IPS-NIHi7 (cell line): ENCODE data around the gene SERPINB12.

ENCODE experiments used
- DNase-seq: peaks from one replicate; pipeline ENCODE4 v3.0.0; 2012; ENCODE audit warnings: mixed read lengths; ENCODE audit errors: extremely low spot score

Gene SERPINB12

DNA sequence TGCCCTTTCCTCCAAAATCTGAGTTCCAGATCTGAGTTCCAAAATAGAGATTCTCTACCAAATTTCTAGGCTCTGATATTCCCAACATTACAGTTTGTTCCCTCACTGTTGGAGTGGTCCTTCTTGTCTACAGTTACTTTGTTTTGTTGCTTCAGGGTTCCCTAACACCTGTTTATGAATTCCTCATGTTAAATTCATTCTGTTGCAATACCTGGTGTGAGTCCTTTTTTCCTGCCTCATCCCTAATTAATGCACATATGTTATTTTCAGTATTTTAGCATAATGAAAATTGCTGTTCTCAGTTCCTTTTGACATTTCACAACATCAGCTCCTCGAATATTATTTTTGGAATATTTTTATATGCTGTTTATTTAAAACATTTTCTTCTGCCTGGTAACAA lies 61.2 kb downstream of the SERPINB12 start:
- no peak for DNase-seq

DNA sequence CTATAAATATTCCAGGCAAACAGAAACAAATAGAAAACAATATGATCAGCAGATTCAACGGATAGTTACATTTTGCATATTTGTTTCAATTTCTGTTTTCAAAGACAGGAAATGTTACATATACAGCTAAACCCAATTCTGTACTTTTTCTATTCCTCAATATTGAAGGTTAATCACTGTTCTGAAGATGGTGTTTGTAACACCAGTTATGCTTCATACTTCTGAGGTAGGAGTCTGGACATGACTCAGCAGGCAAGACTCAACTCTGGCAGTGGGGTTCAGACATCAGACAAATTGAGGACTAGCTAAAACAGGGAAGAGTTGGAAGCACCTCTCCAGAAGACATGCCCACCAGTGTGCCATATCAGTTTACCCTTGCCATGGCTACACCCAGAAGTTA lies 61.6 kb downstream of the SERPINB12 start:
- DNase-seq, result no peak

DNA sequence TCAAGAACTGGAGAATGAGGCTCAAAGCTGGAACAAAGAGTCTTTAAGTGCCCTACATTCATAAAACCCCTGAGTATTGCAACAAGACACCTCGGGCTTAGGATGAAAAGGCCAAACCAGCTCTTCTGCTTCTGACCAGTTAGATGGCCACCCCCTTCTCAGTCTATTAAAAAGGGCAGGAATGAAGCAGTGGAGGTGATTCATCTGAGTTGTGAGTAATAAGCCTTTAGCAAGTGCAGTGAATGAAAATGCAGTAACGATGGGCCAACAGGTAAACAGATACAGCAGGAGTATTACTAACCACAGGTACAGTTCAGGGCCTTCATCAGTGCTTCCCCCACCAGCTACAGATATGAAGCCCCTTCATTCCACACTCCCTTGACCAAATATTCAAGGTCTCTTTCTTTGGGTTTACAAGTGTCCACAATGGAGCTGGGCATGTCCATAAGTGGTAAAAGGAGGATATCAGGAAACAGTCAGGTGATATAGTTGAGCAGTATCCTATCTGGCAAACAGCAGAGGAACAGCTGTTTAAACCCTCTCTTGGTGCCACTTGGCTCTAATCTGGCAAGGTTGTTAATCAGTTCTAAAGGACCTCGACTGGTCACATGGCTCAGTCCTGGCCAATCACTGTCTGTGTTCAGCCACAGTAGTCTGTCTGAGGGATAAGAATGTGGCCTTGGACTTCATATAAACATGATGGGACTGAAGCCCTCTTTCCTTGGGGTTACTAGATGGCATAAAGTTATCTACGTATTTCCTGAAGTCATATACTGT lies 62.8 kb downstream of the SERPINB12 start:
- DNase-seq, result no peak

DNA sequence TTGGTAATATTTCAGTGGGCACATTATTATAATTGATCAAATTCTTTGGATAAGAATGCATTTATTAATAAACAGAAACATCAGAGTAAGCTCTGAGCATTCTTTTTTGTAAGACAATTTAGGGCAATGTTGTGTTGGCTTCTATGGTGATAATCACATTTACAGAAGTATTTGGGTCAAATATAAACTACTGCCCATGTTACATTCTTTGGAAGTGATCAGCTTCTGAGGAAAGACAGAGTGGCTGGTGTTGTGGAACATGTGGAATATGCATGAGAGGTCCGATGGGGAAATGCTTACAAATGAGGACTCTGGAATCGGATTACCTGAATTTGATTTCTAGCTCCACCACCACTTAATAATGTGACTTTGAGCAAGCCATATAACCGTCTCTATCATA lies 64.4 kb downstream of the SERPINB12 start:
- DNase-seq, result no peak

DNA sequence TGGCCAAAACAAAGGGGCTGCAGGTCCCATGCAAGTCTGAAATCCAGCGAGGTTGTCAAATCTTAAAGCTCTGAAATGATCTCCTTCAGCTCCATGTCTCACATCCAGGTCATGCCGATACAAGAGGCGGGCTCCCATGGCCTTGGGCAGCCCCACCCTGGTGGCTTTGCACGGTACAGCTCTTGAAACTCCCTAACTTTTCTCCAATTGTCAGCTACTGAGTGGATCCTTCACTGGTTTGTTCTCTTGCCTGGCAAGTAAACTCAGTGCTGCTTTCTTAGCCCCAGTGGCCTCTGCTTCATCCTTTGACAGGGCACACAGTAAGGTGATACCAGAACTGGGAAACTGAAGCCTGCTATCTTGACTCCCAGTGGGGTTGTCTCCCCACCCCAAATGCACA lies 71.3 kb downstream of the SERPINB12 start:
- DNase-seq, result no peak

DNA sequence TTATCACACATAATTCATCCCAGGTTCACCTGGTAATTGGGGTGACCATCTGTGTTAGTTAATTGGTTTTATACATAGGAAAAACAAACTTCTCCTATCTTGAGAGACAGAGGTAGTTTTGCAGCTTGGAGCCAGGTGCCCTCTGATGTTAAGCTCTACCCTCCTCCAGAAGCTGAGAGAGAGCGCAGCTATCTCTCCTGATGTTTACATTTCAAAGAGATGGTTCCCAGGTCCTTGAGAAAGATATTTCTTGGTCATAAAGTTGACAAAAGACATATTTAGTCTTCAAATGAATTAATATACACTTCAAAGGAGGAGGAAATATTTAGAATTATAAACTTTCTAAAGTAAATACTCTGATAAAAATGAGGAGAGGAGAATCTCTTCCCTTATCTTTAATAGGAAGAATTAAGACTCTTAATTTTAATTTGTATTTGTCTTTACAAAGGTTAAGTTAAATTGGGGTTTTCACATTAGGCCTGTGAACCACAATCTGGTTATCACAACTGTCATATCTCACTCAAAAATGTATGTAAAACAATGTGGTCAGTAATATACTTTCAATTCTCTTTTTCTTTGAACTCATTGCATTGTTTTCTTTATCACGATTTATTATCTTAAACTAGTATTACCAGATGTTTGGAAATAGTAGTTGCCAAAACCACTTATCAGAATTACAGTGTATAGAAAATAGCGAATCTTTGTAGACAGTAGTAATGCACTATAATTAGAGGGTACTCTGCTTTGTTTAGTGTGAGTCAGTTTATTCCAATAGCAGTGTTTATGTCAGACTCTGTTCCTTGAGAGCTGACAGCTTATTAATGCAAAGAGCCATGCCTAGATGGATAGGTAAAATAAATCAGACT lies 75.1 kb downstream of the SERPINB12 start:
- no peak for DNase-seq

DNA sequence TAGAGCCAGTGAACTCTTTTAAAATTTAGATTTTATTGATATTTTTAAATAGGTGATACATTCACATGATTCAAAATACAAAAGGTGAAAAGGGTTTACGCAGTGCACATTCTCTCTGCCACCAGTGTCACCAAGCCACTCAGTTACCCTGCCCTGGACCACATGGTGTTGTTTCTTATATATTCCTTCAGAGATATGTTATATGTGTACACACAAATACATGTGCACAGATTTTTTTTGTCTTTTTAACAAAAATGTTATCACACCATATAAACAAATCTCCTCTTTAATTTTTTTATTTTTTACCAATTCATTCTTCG lies 75.7 kb downstream of the SERPINB12 start:
- no peak for DNase-seq
